ENCODE measurements around the gene ATP5ME. TPM values are rescaled to one million over a fixed set of nuclear protein-coding genes. Genes with fewer than 3 reads are reported as not detected.
"Not testable (repeated sequence)": the region's sequence is repeated elsewhere in the genome, so short reads cannot be mapped to it uniquely, and the experiment has no call there.

ATP5ME gene
- total and polyA plus RNA-seq, 2 donors = 492 to 602 TPM

GRCh38 chr4:676871-677235 is 2.8 kb upstream of the ATP5ME start:
- no peak for DNase-seq (ENCODE audit: low read depth in 6 of 9, low spot score in 9 of 9)

GRCh38 chr4:675980-676870 is 2.1 kb upstream of the ATP5ME start:
- H3K4me3 ChIP-seq (ENCODE audit: low read length in 2 of 2) = no peak overlapping the region
- H3K27me3 ChIP-seq (ENCODE audit: control insufficient read depth in 2 of 2, insufficient read depth in 1 of 2, low read length in 1 of 2) = peaks cover 3 to 26% of the 10 kb centered on the region in 2 donors
- peaks cover 19 to 25% of the 10 kb centered on the region in 2 donors for H3K4me1 ChIP-seq (ENCODE audit: control insufficient read depth in 2 of 2, insufficient read depth in 2 of 2, low read length in 2 of 2)
- DNase-seq (ENCODE audit: low read depth in 6 of 9, low spot score in 9 of 9) = no peak
- H3K36me3 ChIP-seq (ENCODE audit: control insufficient read depth in 2 of 2, insufficient read depth in 2 of 2, low read length in 1 of 2) = peaks cover 13 to 18% of the 10 kb centered on the region in 2 donors
- WGBS = 91% methylated on average over 19 of the region's 19 CpGs
- H3K27ac ChIP-seq (ENCODE audit: low read depth in 1 of 2, low read length in 1 of 2) = no peak overlapping the region
- no peaks in the 10 kb centered on the region for H3K9me3 ChIP-seq (ENCODE audit: control insufficient read depth in 2 of 2, insufficient read depth in 1 of 2, low read length in 1 of 2)

More at GRCh38 chr4:676871-677235, 2.8 kb upstream of the ATP5ME start:
- Histone ChIP-seq H3K36me3 (ENCODE audit: control insufficient read depth in 2 of 2, insufficient read depth in 2 of 2, low read length in 1 of 2) (peaks cover 6 to 12% of the 10 kb centered on the region in 2 donors), H3K27ac (ENCODE audit: low read depth in 1 of 2, low read length in 1 of 2) (no peak overlapping the region), H3K9me3 (ENCODE audit: control insufficient read depth in 2 of 2, insufficient read depth in 1 of 2, low read length in 1 of 2) (no peaks in the 10 kb centered on the region), H3K4me3 (ENCODE audit: low read length in 2 of 2) (no peak overlapping the region), H3K4me1 (ENCODE audit: control insufficient read depth in 2 of 2, insufficient read depth in 2 of 2, low read length in 2 of 2) (peaks cover 19 to 25% of the 10 kb centered on the region in 2 donors), H3K27me3 (ENCODE audit: control insufficient read depth in 2 of 2, insufficient read depth in 1 of 2, low read length in 1 of 2) (peaks cover 3 to 26% of the 10 kb centered on the region in 2 donors)
- WGBS = 96% methylated on average over 8 of the region's 8 CpGs

DNA sequence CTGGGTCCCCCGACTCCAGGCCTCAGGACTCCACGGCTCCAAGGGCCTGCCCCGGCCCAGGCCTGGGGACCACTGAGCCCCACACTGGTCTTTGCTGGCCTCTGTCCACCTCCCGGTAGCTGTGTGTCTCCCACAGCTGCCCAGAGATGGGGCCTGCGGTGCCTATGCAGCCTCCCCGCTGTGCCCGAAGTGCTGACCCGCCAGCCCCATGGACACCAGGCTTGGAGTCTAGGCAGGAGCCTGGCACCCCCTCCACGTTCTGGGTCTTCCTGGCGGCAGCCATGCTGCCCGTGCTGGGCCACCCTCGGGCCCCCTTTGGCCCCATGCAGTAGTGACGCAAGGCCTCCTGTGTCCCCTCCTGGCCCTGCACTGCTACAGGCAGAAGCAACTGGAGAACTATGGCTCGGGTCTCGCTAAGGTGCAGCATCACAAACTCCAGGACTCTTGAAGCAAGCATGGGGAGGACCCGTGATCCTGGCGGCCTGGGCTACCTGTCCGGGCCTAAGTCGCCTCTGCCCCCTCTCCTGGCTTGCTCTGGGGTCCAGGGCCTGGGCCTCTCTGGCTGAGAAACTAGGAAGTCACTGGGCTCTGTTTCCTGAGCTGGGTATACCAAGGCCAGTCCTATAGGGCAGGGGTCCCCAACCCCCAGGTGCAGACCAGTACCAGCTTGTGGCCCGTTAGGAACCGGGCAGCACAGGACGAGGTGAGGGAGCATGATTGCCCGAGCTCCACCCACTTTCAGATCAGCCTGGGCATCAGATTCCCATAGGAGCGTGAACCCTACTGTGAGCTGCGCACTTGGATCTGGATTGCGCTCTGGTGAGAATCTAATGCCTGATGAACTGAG is 1.2 kb upstream of the ATP5ME start:
- WGBS = 71% methylated on average over 26 of the region's 26 CpGs
- no peak for DNase-seq (ENCODE audit: low read depth in 6 of 9, low spot score in 9 of 9)
- Histone ChIP-seq H3K4me1 (ENCODE audit: control insufficient read depth in 2 of 2, insufficient read depth in 2 of 2, low read length in 2 of 2) (peaks cover 16 to 25% of the 10 kb centered on the region in 2 donors), H3K27me3 (ENCODE audit: control insufficient read depth in 2 of 2, insufficient read depth in 1 of 2, low read length in 1 of 2) (peaks cover 0 to 16% of the 10 kb centered on the region in 2 donors), H3K27ac (ENCODE audit: low read depth in 1 of 2, low read length in 1 of 2) (peak overlapping the region; percentile 73 to 91), H3K9me3 (ENCODE audit: control insufficient read depth in 2 of 2, insufficient read depth in 1 of 2, low read length in 1 of 2) (no peaks in the 10 kb centered on the region), H3K4me3 (ENCODE audit: low read length in 2 of 2) (peak overlapping the region; percentile 74 to 98), H3K36me3 (ENCODE audit: control insufficient read depth in 2 of 2, insufficient read depth in 2 of 2, low read length in 1 of 2) (peaks cover 18 to 25% of the 10 kb centered on the region in 2 donors)

GRCh38 chr4:673349-674091 is 556 bp downstream of the ATP5ME start:
- Histone ChIP-seq H3K9me3 (ENCODE audit: control insufficient read depth in 2 of 2, insufficient read depth in 1 of 2, low read length in 1 of 2) (no peaks in the 10 kb centered on the region), H3K36me3 (ENCODE audit: control insufficient read depth in 2 of 2, insufficient read depth in 2 of 2, low read length in 1 of 2) (peaks cover 18 to 25% of the 10 kb centered on the region in 2 donors), H3K27ac (ENCODE audit: low read depth in 1 of 2, low read length in 1 of 2) (peak overlapping the region in 1 of 2 donors; percentile 22), H3K4me1 (ENCODE audit: control insufficient read depth in 2 of 2, insufficient read depth in 2 of 2, low read length in 2 of 2) (peaks cover 16 to 25% of the 10 kb centered on the region in 2 donors), H3K4me3 (ENCODE audit: low read length in 2 of 2) (peak overlapping the region; percentile 69 to 98), H3K27me3 (ENCODE audit: control insufficient read depth in 2 of 2, insufficient read depth in 1 of 2, low read length in 1 of 2) (peaks cover 0 to under 1% of the 10 kb centered on the region in 2 donors)
- 13% methylated on average over 55 of the region's 55 CpGs for WGBS
- DNase-seq (ENCODE audit: low read depth in 6 of 9, low spot score in 9 of 9) = no peak

- no peak overlapping the region for H3K27ac ChIP-seq (ENCODE audit: low read depth in 1 of 2, low read length in 1 of 2)
- no peak overlapping the region for H3K4me3 ChIP-seq (ENCODE audit: low read length in 2 of 2)
- H3K9me3 ChIP-seq (ENCODE audit: control insufficient read depth in 2 of 2, insufficient read depth in 1 of 2, low read length in 1 of 2) = no peaks in the 10 kb centered on the region
- DNase-seq (ENCODE audit: low read depth in 6 of 9, low spot score in 9 of 9) = no peak
- no peaks in the 10 kb centered on the region for H3K27me3 ChIP-seq (ENCODE audit: control insufficient read depth in 2 of 2, insufficient read depth in 1 of 2, low read length in 1 of 2)
- peaks cover 16 to 22% of the 10 kb centered on the region in 2 donors for H3K4me1 ChIP-seq (ENCODE audit: control insufficient read depth in 2 of 2, insufficient read depth in 2 of 2, low read length in 2 of 2)
- 97% methylated on average over 3 of the region's 3 CpGs for WGBS
- H3K36me3 ChIP-seq (ENCODE audit: control insufficient read depth in 2 of 2, insufficient read depth in 2 of 2, low read length in 1 of 2) = peaks cover 18 to 25% of the 10 kb centered on the region in 2 donors
Observed at GRCh38 chr4:671769-672168, 2.3 kb downstream of the ATP5ME start.

- not testable (repeated sequence) for H3K27me3 ChIP-seq (ENCODE audit: control insufficient read depth in 2 of 2, insufficient read depth in 1 of 2, low read length in 1 of 2); DNase-seq (ENCODE audit: low read depth in 6 of 9, low spot score in 9 of 9); H3K4me3 ChIP-seq (ENCODE audit: low read length in 2 of 2); H3K27ac ChIP-seq (ENCODE audit: low read depth in 1 of 2, low read length in 1 of 2); H3K9me3 ChIP-seq (ENCODE audit: control insufficient read depth in 2 of 2, insufficient read depth in 1 of 2, low read length in 1 of 2)
- 96% methylated on average over 11 of the region's 11 CpGs for WGBS
- Histone ChIP-seq H3K36me3 (ENCODE audit: control insufficient read depth in 2 of 2, insufficient read depth in 2 of 2, low read length in 1 of 2) (peaks cover 18 to 25% of the 10 kb centered on the region in 2 donors), H3K4me1 (ENCODE audit: control insufficient read depth in 2 of 2, insufficient read depth in 2 of 2, low read length in 2 of 2) (peaks cover 10% of the 10 kb centered on the region in 2 donors)
Observed at GRCh38 chr4:669806-670559, 4.1 kb downstream of the ATP5ME start.

GRCh38 chr4:668219-668618 is 5.9 kb downstream of the ATP5ME start:
- H3K9me3 ChIP-seq (ENCODE audit: control insufficient read depth in 2 of 2, insufficient read depth in 1 of 2, low read length in 1 of 2); DNase-seq (ENCODE audit: low read depth in 6 of 9, low spot score in 9 of 9); H3K27ac ChIP-seq (ENCODE audit: low read depth in 1 of 2, low read length in 1 of 2); H3K27me3 ChIP-seq (ENCODE audit: control insufficient read depth in 2 of 2, insufficient read depth in 1 of 2, low read length in 1 of 2); H3K4me3 ChIP-seq (ENCODE audit: low read length in 2 of 2): not testable (repeated sequence)
- peaks cover 6 to 12% of the 10 kb centered on the region in 2 donors for H3K4me1 ChIP-seq (ENCODE audit: control insufficient read depth in 2 of 2, insufficient read depth in 2 of 2, low read length in 2 of 2)
- 98% methylated on average over 6 of the region's 6 CpGs for WGBS
- H3K36me3 ChIP-seq (ENCODE audit: control insufficient read depth in 2 of 2, insufficient read depth in 2 of 2, low read length in 1 of 2) = peaks cover 18 to 25% of the 10 kb centered on the region in 2 donors

- Histone ChIP-seq H3K27me3 (ENCODE audit: control insufficient read depth in 2 of 2, insufficient read depth in 1 of 2, low read length in 1 of 2) (no peaks in the 10 kb centered on the region), H3K9me3 (ENCODE audit: control insufficient read depth in 2 of 2, insufficient read depth in 1 of 2, low read length in 1 of 2) (no peaks in the 10 kb centered on the region), H3K27ac (ENCODE audit: low read depth in 1 of 2, low read length in 1 of 2) (no peak overlapping the region), H3K4me3 (ENCODE audit: low read length in 2 of 2) (no peak overlapping the region), H3K4me1 (ENCODE audit: control insufficient read depth in 2 of 2, insufficient read depth in 2 of 2, low read length in 2 of 2) (peaks cover 4 to 13% of the 10 kb centered on the region in 2 donors), H3K36me3 (ENCODE audit: control insufficient read depth in 2 of 2, insufficient read depth in 2 of 2, low read length in 1 of 2) (peaks cover 18 to 19% of the 10 kb centered on the region in 2 donors)
- DNase-seq (ENCODE audit: low read depth in 6 of 9, low spot score in 9 of 9) = no peak
- WGBS = 88% methylated on average over 10 of the region's 10 CpGs
Observed at GRCh38 chr4:667545-667925, 6.5 kb downstream of the ATP5ME start.

Measured in thymus (tissue), 11 donors.